Astrocyte of the hippocampus (primary cell): Measurements from ENCODE around the gene IFT80.
"Not testable (repeated sequence)": the region's sequence is repeated elsewhere in the genome, so short reads cannot be mapped to it uniquely, and the experiment has no call there.

ENCODE experiments used
- DNase-seq: peaks from one replicate; pipeline ENCODE4 v3.0.0; 2011; ENCODE audit warnings: low read depth, low spot score

Gene IFT80

DNA sequence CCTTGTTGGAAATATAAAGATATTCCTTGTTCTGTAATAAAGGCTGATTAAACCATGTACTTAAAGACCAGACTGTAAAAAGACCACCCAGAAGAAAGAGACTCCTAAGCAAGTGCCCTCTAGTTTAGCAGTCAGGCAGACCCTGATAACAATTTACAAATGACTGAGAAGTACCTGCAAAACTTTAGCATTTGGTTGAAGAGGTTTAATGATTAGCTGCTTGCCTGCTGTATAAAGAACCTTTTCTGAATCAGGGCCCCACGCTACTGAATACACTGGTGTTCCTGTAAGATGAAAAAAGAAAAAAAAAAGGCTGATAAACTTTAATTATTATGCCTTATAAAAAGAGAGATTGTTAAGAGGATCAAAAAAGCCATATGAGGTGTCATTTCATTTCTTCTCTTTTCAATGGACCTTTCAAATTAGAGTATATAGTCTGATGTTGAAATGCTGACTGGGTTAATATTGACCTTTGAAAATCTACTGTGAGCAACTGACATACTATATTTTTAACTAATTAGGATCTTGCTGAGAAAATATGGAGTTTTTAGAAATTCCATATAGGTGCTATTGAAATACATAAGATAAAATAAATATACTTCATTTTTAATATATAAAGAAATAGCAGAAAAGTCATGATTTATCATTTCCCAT, 33.0 kb downstream of the IFT80 start:
- DNase-seq: no peak

DNA sequence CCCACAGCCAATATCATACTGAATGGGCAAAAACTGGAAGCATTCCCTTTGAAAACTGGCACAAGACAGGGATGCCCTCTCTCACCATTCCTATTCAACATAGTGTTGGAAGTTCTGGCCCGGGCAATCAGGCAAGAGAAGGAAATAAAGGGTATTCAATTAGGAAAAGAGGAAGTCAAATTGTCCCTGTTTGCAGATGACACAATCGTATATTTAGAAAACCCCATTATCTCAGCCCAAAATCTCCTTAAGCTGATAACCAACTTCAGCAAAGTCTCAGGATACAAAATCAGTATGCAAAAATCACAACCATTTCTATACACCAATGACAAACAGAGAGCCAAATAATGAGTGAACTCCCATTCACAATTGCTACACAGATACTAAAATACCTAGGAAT, 36.1 kb downstream of the IFT80 start:
- not testable (repeated sequence) for DNase-seq

DNA sequence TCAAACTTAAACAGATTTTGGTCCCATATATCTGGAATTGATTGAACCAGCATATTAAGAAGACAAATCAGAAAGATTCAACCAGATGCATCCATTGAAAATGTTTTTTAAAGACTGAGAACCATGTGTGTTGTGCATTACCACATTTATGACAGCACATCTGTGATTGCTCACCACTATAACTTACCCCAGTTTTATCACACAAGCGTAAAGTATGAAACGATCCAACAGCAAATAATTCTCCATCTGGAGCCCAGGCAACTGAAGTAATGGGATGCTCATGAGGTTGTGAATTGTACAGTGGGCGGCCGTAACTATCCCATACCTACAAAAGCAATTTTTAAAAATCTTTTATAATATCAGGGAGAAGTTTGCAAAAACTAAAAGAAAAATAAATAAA, 43.2 kb downstream of the IFT80 start:
- DNase-seq: no peak

GRCh38 chr3:160346511-160346910, 52.5 kb downstream of the IFT80 start:
- DNase-seq: no peak

- DNase-seq: peak; percentile 16
Measured at GRCh38 chr3:160343132-160343531, 55.9 kb downstream of the IFT80 start.

- no peak for DNase-seq
Measured at GRCh38 chr3:160340351-160340750, 58.7 kb downstream of the IFT80 start.

GRCh38 chr3:160331127-160331937, 67.7 kb downstream of the IFT80 start:
- DNase-seq: peak; percentile 58

GRCh38 chr3:160330690-160331089, 68.3 kb downstream of the IFT80 start:
- no peak for DNase-seq

DNA sequence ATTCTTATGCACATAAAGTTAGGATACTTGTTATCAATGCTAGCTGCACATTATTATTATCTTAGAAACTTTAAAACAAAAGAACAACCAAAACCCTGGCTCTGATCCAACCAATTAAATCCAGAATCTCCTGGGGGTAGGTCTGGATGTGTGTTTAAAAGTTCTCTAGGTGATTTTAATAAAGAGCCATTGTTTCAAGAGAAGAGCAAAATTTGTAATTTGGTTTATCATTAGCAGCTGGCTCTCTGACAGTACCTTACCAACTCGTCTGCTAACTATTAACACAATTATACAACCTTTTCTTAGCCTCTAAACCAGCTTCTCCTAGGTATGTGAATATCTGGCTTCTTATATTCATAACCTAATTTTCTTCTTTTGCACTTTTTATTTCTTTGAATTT, 68.9 kb downstream of the IFT80 start:
- DNase-seq: no peak

DNA sequence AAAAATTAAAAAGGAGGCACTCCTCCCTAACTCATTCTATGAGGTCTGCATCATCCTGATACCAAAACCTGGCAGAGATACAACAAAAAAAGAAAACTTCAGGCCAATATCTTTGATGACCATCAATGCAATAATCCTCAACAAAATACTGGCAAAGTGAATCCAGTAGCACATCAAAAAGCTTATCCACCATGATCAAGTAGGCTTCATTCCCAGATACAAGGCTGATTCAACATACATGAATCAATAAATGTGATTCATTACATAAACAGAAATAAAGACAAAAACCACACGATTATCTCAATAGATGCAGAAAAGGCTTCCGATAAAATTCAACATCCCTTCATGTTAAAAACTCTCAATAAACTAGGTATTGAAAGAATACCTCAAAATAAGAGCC, 72.7 kb downstream of the IFT80 start:
- not testable (repeated sequence) for DNase-seq

DNA sequence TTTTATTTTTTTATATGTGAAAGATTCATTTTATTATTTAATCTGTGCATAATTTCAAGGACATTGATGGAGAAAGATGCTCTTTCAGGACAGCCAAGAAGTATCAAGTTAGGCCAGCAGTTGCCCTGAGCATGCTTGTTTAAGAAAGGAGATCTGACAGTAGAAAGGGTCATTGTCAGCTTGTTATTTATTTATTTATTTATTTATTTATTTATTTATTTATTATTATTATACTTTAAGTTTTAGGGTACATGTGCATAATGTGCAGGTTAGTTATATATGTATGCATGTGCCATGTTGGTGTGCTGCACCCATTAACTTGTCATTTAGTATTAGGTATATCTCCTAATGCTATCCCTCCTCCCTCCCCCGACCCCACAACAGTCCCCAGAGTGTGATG, 77.2 kb downstream of the IFT80 start:
- DNase-seq: not testable (repeated sequence)

GRCh38 chr3:160319322-160319721, 79.7 kb downstream of the IFT80 start:
- DNase-seq: no peak

GRCh38 chr3:160314995-160315394, 84.0 kb downstream of the IFT80 start:
- no peak for DNase-seq

DNA sequence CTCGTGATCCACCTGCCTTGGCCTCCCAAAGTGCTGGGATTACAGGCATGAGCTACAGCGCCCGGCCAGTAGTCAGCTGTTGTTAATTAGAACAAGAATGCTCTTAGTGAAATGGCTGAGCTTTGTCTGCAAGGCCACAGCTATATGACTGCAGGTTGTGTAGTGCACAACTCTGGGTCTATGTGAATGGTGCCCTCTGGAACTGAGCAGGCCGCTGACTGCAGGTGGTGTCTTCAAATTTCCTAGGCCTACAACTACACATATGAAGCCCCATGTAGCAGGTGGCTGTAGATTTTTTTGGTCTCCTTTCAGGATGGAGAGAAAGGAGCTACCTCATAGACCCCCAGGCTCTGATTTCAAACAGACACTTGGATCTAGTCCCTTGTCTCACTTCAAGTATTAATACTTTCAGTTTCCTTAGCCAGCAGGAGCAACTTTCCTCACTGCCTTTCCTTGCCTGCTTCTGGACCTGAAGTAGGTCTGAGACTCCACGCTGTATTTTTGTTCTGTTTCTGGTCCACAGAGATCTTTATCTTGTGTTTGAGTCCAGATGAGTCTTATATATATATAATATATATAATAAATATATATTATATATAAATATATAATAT, 86.9 kb downstream of the IFT80 start:
- no peak for DNase-seq

DNA sequence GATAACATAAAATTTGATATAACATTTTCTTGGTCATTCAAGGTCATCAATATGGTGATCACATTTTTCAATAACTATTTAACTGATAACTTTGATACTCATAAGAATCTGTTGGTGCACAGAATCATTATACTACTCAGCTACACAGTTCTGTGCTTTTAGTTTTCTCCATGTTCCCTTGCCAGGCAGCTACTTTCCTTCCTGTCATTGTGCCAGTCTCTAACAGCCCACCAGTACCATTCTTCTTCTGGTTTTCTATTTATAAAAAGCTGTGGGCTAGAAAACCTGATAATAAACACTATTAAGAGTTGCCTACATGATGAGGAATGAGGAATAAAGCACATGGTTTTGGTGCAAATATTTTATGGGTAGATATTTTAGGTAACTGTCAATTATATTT, 96.2 kb downstream of the IFT80 start:
- no peak for DNase-seq

GRCh38 chr3:160296591-160296990, 102.4 kb downstream of the IFT80 start:
- no peak for DNase-seq

- no peak for DNase-seq
Measured at GRCh38 chr3:160291909-160292299, 107.1 kb downstream of the IFT80 start.

DNA sequence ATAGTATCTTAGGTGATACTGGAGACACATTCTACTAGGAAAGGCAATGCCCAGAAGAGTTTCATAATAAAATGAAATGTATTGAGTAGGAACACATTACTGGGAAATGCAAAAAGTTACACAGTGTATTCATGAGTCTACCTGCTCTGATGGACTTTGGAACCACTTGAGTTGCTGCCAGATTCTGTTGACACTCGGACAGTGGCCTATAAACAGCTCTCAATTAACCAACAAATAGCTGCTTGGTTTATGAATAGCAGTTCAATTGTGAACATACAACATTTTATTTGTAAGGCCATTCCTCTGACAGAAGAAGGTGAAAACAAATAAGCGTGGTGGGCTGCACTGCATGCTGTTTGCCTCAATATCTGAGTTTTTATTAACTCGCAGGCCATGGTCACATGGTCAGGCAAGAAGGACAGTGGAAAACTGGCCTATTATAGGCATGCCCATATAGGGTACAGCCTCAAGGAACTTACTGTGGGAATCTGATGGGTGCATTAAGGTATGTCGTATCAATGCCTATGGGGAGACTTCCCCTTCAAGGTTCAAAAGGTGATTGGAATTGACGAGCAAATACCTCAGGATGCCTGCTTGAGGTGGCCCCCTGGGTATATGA, 107.6 kb downstream of the IFT80 start:
- no peak for DNase-seq

DNA sequence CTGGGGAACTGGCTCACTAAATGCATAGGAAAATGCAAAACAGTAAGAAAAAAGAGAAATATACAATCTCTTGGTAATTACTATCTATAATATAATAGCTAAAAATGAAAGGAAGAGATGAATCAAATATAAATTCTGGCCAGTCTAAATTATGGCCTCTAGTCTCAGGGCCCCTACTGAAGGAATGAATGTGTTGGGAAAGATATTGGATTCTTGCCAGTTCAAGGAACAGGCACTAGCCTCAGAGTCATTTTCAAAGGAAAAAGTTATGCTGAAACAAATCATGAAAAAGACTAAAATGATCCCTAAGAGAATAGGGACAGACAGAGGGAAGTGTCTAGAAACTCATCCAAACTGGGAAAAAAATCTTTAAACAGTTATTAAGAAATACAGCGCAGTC, 111.4 kb downstream of the IFT80 start:
- no peak for DNase-seq

DNA sequence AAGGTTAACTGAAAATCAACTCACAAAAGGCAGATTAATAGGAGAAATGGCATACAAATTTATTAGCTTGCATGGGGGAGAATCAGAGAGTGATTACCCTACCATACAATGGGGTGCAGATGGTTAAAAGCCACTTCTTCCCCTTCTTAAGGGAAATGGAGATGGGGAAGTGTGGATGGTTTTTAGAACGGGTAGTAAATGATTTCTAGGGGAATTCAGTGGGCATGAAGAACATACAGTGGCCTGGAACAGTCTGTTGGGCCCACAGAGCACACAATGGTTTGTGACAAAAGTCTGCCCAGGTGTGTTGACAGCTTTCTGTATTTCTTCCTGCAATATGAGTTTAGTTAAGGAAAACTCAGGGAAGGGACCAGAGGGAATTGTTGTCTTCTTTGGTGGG, 112.8 kb downstream of the IFT80 start:
- no peak for DNase-seq

GRCh38 chr3:160280836-160281235, 118.2 kb downstream of the IFT80 start:
- DNase-seq: no peak

DNA sequence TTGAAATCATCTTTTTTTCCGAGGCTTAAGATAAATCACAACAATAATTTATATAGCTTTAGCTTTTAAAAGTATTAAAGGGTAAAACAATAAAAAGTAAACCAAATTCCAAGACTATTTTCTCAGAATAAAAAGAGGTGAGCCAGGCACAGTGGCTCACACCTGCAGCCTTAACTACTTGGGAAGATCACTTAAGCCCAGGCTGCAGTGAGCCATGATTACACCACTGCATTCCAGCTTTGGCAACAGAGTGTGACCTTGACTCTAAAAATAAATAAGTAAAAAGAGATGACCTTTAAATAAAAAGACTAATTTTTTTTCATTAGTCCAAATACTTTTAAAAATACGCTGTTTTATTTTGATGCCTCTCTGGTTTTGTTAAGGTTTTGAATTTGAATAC, 119.4 kb downstream of the IFT80 start:
- no peak for DNase-seq
